Cardiac septum (tissue), 1 donor: ENCODE results near the gene MYOM3. TPM values are rescaled to one million over a fixed set of nuclear protein-coding genes. Genes with fewer than 3 reads are reported as not detected.
"Not testable (repeated sequence)": the region's sequence is repeated elsewhere in the genome, so short reads cannot be mapped to it uniquely, and the experiment has no call there.

Experiments
- DNase-seq: peaks from one replicate; pipeline ENCODE4 v3.0.0-alpha.2; 2020; ENCODE audit warnings: low spot score
- intact Hi-C: fragments of 100-400 bp; cut with DNase I; formaldehyde crosslinking; loops from one replicate; pipeline ENCODE4 v1.14.0; 2022
- total RNA-seq: library from RNA; stranded (reverse); fragmentation: NEBNext Ultra II Directional; extraction: Animal tissue kit (Norgen Biotek cat#: 25700); gene quantifications from one replicate; pipeline ENCODE4 v1.2.1, GENCODE V29; 2021
- donor health status: DM: no; HTN: no; CAD: no.

Gene MYOM3
- total RNA-seq, 1 donor from 2014 or later, result 249 TPM

GRCh38 chr1:24020025-24020424 lies 91.9 kb downstream of the MYOM3 start:
- DNase-seq, result no peak
- intact Hi-C loops, result loop anchor here (2.0 kb wide), 1 partner anchor 61 kb away; the partner anchor contains the start of gene PNRC2

- peak; percentile 92 for DNase-seq
- intact Hi-C loops, result loop anchor here (2.0 kb wide), 1 partner anchor 38 kb away; the partner anchor contains the start of gene SRSF10
These were observed 93.0 kb downstream of the MYOM3 start for GRCh38 chr1:24018611-24019580.

GRCh38 chr1:24015221-24016210 lies 96.4 kb downstream of the MYOM3 start:
- intact Hi-C loops, result no loop called here
- no peak for DNase-seq

- DNase-seq, intact Hi-C loops: not testable (repeated sequence)
These were observed 99.1 kb downstream of the MYOM3 start for GRCh38 chr1:24012878-24013277.

- no peak for DNase-seq
- intact Hi-C loops, result no loop called here
These were observed 101.3 kb downstream of the MYOM3 start for GRCh38 chr1:24010650-24011049.

- intact Hi-C loops, result no loop called here
- DNase-seq, result no peak
These were observed 102.5 kb downstream of the MYOM3 start for GRCh38 chr1:24009406-24009805.

GRCh38 chr1:24008574-24009184 lies 103.3 kb downstream of the MYOM3 start:
- DNase-seq, intact Hi-C loops: not testable (repeated sequence)

GRCh38 chr1:24007079-24007478 lies 104.9 kb downstream of the MYOM3 start:
- intact Hi-C loops, result no loop called here
- DNase-seq, result no peak

Other genes with a start within 250 kb of the MYOM3 start
- 13.3 TPM for gene FUCA1, start 243.8 kb downstream of the MYOM3 start, total RNA-seq
- gene CNR2, start 198.8 kb downstream of the MYOM3 start, total RNA-seq, result not detected
- 80.0 TPM for gene PNRC2, start 152.3 kb downstream of the MYOM3 start, total RNA-seq
- 63.4 TPM for gene SRSF10, start 131.8 kb downstream of the MYOM3 start, total RNA-seq
- gene IL22RA1, start 31.0 kb upstream of the MYOM3 start, total RNA-seq, result 0.35 TPM
- 2.3 TPM for gene IFNLR1, start 75.2 kb upstream of the MYOM3 start, total RNA-seq
- gene GRHL3, start 207.2 kb upstream of the MYOM3 start, total RNA-seq, result not detected